NCI-H2196 treated with DMSO at 0.1 percent for 48 hours (cell line): Measurements from ENCODE around the gene CENPO.

ENCODE experiments used
- DNase-seq: peaks from one replicate; lab custom pipeline; 2025; ENCODE audit not compliant: unreplicated experiment; lab: John Stamatoyannopoulos, UW

The CENPO gene

GRCh38 chr2:24792874-24793760 lies at the start of gene CENPO, which contains the start of gene PTRHD1:
Gene CENPO, plus strand, starts transcription at chr2:24793425. Its CDS starts 495 bp downstream, at chr2:24793920.
Gene PTRHD1, minus strand, starts transcription at chr2:24793391. Its CDS starts 14 bp downstream, at chr2:24793377.
- peak; percentile 92 for DNase-seq

- no peak for DNase-seq
Observed at GRCh38 chr2:24743924-24744323, 49.3 kb upstream of the CENPO start.

GRCh38 chr2:24744356-24744755 lies 48.9 kb upstream of the CENPO start:
- DNase-seq = no peak

GRCh38 chr2:24745825-24746224 lies 47.4 kb upstream of the CENPO start:
- no peak for DNase-seq

- no peak for DNase-seq
Observed at GRCh38 chr2:24747299-24747698, 45.9 kb upstream of the CENPO start.

- no peak for DNase-seq
Observed at GRCh38 chr2:24749069-24749691, 44.0 kb upstream of the CENPO start.

- DNase-seq = no peak
Observed at GRCh38 chr2:24754985-24755705, 38.1 kb upstream of the CENPO start.

GRCh38 chr2:24756789-24757188 lies 36.4 kb upstream of the CENPO start:
- DNase-seq = no peak

- no peak for DNase-seq
Observed at GRCh38 chr2:24761866-24762265, 31.4 kb upstream of the CENPO start.

GRCh38 chr2:24762518-24762917 lies 30.7 kb upstream of the CENPO start:
- DNase-seq = no peak

GRCh38 chr2:24763843-24764242 lies 29.4 kb upstream of the CENPO start:
- no peak for DNase-seq

- no peak for DNase-seq
Observed at GRCh38 chr2:24766609-24767008, 26.6 kb upstream of the CENPO start.

GRCh38 chr2:24768013-24768412 lies 25.2 kb upstream of the CENPO start:
- DNase-seq = no peak

GRCh38 chr2:24768601-24769000 lies 24.6 kb upstream of the CENPO start:
- DNase-seq = no peak

- DNase-seq = no peak
Observed at GRCh38 chr2:24771061-24771460, 22.2 kb upstream of the CENPO start.

- no peak for DNase-seq
Observed at GRCh38 chr2:24771764-24772586, 21.2 kb upstream of the CENPO start.

- DNase-seq = no peak
Observed at GRCh38 chr2:24774373-24774772, 18.9 kb upstream of the CENPO start.

GRCh38 chr2:24779116-24779515 lies 14.1 kb upstream of the CENPO start:
- no peak for DNase-seq

- DNase-seq = no peak
Observed at GRCh38 chr2:24783641-24784040, 9.6 kb upstream of the CENPO start.

GRCh38 chr2:24785671-24786321 lies 7.4 kb upstream of the CENPO start:
- peak; percentile 53 for DNase-seq
